Gastroesophageal sphincter (tissue), 3 donors: Measurements from ENCODE around the gene LIMS1.
"Not testable (repeated sequence)": the region's sequence is repeated elsewhere in the genome, so short reads cannot be mapped to it uniquely, and the experiment has no call there.

ENCODE experiments used
- CTCF ChIP-seq, 4 experiments: fragments of 200-600 bp in 2 of 4; fragments of 450-650 bp in 2 of 4; sonication (generic) in 1 of 4; IDR thresholded peaks; one replicate each; pipeline ENCODE4 v1.5.1; 2017 to 2019; ENCODE audit warnings: antibody characterized with exemption in 4 of 4, mild to moderate bottlenecking in 2 of 4, moderate library complexity in 2 of 4
- EP300 ChIP-seq: sonication (generic); formaldehyde crosslinking; IDR thresholded peaks from one replicate; pipeline ENCODE4 v1.6.1; 2017; ENCODE audit warnings: antibody characterized with exemption, mild to moderate bottlenecking

- TF ChIP-seq CTCF (IDR thresholded peaks at IDR 0.05); EP300: not testable (repeated sequence)
These were observed 21.8 kb upstream of the LIMS1 start for GRCh38 chr2:108512431-108512830.
